ENCODE results near the gene PLA2R1. TPM values are rescaled to one million over a fixed set of nuclear protein-coding genes. Genes with fewer than 3 reads are reported as not detected.

PLA2R1 gene
- total RNA-seq, 1 donor from 2014 or later, result 9.3 TPM

- DNase-seq (ENCODE audit: low spot score in 2 of 2), result no peak
- Histone ChIP-seq H3K9me3 (no peaks in the 10 kb centered on the region), H3K27me3 (no peaks in the 10 kb centered on the region), H3K4me3 (no peak overlapping the region), H3K27ac (no peak overlapping the region), H3K36me3 (no peaks in the 10 kb centered on the region), H3K4me1 (no peaks in the 10 kb centered on the region)
- intact Hi-C loops (cut with DNase I), result no loop called here
- TF ChIP-seq, protein P1, sequence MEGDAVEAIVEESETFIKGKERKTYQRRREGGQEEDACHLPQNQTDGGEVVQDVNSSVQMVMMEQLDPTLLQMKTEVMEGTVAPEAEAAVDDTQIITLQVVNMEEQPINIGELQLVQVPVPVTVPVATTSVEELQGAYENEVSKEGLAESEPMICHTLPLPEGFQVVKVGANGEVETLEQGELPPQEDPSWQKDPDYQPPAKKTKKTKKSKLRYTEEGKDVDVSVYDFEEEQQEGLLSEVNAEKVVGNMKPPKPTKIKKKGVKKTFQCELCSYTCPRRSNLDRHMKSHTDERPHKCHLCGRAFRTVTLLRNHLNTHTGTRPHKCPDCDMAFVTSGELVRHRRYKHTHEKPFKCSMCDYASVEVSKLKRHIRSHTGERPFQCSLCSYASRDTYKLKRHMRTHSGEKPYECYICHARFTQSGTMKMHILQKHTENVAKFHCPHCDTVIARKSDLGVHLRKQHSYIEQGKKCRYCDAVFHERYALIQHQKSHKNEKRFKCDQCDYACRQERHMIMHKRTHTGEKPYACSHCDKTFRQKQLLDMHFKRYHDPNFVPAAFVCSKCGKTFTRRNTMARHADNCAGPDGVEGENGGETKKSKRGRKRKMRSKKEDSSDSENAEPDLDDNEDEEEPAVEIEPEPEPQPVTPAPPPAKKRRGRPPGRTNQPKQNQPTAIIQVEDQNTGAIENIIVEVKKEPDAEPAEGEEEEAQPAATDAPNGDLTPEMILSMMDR (IDR thresholded peaks at IDR 0.05), result no peak
Measured at GRCh38 chr2:159894145-159894838, 168.1 kb downstream of the PLA2R1 start.

DNA sequence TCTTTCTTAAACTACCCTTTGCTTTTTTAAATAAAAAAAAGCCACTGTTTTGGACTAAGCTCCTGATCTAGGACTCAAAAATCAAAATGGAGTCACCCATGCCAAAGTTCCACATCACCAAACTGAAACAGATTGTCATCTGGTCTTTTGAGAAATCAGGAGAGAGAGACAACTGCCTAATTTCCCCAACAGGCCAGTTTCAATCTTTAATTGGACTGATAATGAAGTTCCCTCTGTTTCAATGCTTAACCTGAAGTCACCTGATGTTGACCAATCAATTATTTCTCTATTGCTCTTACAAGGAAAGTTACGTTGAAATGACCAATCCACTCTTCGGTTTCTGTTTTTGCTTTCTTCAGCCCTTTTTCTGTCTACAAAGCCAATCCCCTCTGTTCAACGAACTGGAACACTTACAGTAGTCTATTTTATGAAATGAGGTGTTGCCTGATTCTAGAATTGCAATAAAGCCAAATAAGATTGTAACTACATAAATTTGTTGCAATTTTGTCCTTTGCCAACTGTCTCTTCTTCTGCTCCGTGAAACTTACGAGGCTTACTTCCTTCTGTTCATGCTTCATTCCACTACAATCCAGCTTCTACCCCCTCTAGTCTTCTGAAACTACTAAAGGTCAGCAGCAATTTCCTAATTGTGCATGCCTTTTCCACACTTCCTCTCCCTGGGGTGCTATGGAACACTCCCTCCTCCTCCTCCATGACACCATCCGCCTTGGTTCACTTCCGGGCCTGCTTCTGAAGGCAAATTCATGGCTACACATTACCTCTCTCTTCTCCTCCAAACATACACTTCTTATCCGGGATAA is 169.2 kb downstream of the PLA2R1 start:
- Histone ChIP-seq H3K4me1 (no peaks in the 10 kb centered on the region), H3K4me3 (no peak overlapping the region), H3K9me3 (no peaks in the 10 kb centered on the region), H3K36me3 (no peaks in the 10 kb centered on the region), H3K27me3 (no peaks in the 10 kb centered on the region), H3K27ac (no peak overlapping the region)
- intact Hi-C loops (cut with DNase I), result no loop called here
- TF ChIP-seq, protein P1 (IDR thresholded peaks at IDR 0.05), result no peak
- no peak for DNase-seq (ENCODE audit: low spot score in 2 of 2)

GRCh38 chr2:159891917-159892730 is 170.3 kb downstream of the PLA2R1 start:
- DNase-seq (ENCODE audit: low spot score in 2 of 2), result no peak
- no peaks in the 10 kb centered on the region for H3K4me1 ChIP-seq
- TF ChIP-seq, protein P1 (IDR thresholded peaks at IDR 0.05), result no peak
- no peaks in the 10 kb centered on the region for H3K36me3 ChIP-seq
- no peak overlapping the region for H3K4me3 ChIP-seq
- H3K9me3 ChIP-seq, result no peaks in the 10 kb centered on the region
- no peak overlapping the region for H3K27ac ChIP-seq
- no peaks in the 10 kb centered on the region for H3K27me3 ChIP-seq
- intact Hi-C loops (cut with DNase I), result no loop called here

GRCh38 chr2:159891267-159891588 is 171.2 kb downstream of the PLA2R1 start:
- Histone ChIP-seq H3K36me3 (no peaks in the 10 kb centered on the region), H3K27me3 (no peaks in the 10 kb centered on the region), H3K27ac (no peak overlapping the region), H3K4me1 (no peaks in the 10 kb centered on the region), H3K4me3 (no peak overlapping the region), H3K9me3 (no peaks in the 10 kb centered on the region)
- intact Hi-C loops (cut with DNase I), result no loop called here
- TF ChIP-seq, protein P1 (IDR thresholded peaks at IDR 0.05), result no peak
- no peak for DNase-seq (ENCODE audit: low spot score in 2 of 2)

- H3K27ac ChIP-seq, result no peak overlapping the region
- H3K36me3 ChIP-seq, result no peaks in the 10 kb centered on the region
- no peaks in the 10 kb centered on the region for H3K9me3 ChIP-seq
- no peak for DNase-seq (ENCODE audit: low spot score in 2 of 2)
- TF ChIP-seq, protein P1 (IDR thresholded peaks at IDR 0.05), result no peak
- no peak overlapping the region for H3K4me3 ChIP-seq
- H3K4me1 ChIP-seq, result no peaks in the 10 kb centered on the region
- H3K27me3 ChIP-seq, result no peaks in the 10 kb centered on the region
- intact Hi-C loops (cut with DNase I), result no loop called here
Measured at GRCh38 chr2:159890551-159891266, 171.7 kb downstream of the PLA2R1 start.

Measured in ascending aorta (tissue), 2 donors.